ENCODE results near the gene PMIS2. TPM values are rescaled to one million over a fixed set of nuclear protein-coding genes. Genes with fewer than 3 reads are reported as not detected.

PMIS2 gene
- total RNA-seq, 1 donor from 2014 or later = not detected

GRCh38 chr19:35633727-35634440, 47.9 kb downstream of the PMIS2 start:
- no peak for DNase-seq (ENCODE audit: low spot score, unreplicated experiment)
- peaks cover 17% of the 10 kb centered on the region for H3K36me3 Mint-ChIP-seq (ENCODE audit: insufficient read depth)
- no peaks in the 10 kb centered on the region for H3K9me3 Mint-ChIP-seq (ENCODE audit: low read depth)
- peaks cover 3% of the 10 kb centered on the region for H3K4me1 Mint-ChIP-seq (ENCODE audit: low read depth)
- H3K27ac Mint-ChIP-seq = no peak overlapping the region
- no peak for TF ChIP-seq CTCF (IDR thresholded peaks at IDR 0.05; ENCODE audit: unreplicated experiment)
- no peaks in the 10 kb centered on the region for H3K27me3 Mint-ChIP-seq
- no peak overlapping the region for H3K4me3 Mint-ChIP-seq (ENCODE audit: low read depth)

DNA sequence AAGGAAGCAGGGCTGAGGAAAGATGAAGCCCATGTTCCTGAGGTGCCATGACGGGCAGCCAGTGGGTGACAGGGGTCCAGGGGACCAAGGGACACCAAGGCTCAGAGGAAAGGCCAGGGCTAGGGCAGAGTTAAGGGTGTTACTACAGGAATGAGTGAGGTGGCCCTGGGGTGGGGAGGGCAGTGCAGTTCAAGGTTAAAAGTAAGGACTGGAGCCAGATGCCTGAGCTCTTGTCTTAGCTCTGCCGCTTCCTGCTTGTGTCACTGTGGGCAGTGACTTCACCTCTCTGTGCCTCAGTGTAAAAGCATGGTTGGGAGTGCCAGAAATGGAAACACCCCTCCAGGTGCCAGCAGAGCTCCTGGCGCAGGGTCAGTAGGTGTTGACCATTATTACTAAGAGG, 50.7 kb downstream of the PMIS2 start:
- H3K4me3 Mint-ChIP-seq (ENCODE audit: low read depth) = no peak overlapping the region
- no peaks in the 10 kb centered on the region for H3K4me1 Mint-ChIP-seq (ENCODE audit: low read depth)
- no peaks in the 10 kb centered on the region for H3K9me3 Mint-ChIP-seq (ENCODE audit: low read depth)
- peaks cover 16% of the 10 kb centered on the region for H3K36me3 Mint-ChIP-seq (ENCODE audit: insufficient read depth)
- DNase-seq (ENCODE audit: low spot score, unreplicated experiment) = no peak
- H3K27me3 Mint-ChIP-seq = no peaks in the 10 kb centered on the region
- no peak for TF ChIP-seq CTCF (IDR thresholded peaks at IDR 0.05; ENCODE audit: unreplicated experiment)
- H3K27ac Mint-ChIP-seq = no peak overlapping the region

Other genes starting within 250 kb of the PMIS2 start
- gene FFAR1, start 238.3 kb upstream of the PMIS2 start, total RNA-seq = 0.33 and 0.74 TPM in 2 replicates
- gene FFAR3, start 227.7 kb upstream of the PMIS2 start, total RNA-seq = not detected in 2 replicates
- 0.16 TPM in 1 of 2 replicates, not detected in the other for gene GPR42, start 215.1 kb upstream of the PMIS2 start, total RNA-seq
- 1.2 and 1.9 TPM in 2 replicates for gene FFAR2, start 137.9 kb upstream of the PMIS2 start, total RNA-seq
- gene KRTDAP, start 95.7 kb upstream of the PMIS2 start, total RNA-seq = 1.6 and 4.8 TPM in 2 replicates
- gene DMKN, start 72.5 kb upstream of the PMIS2 start, total RNA-seq = 201 and 213 TPM in 2 replicates
- 0.16 and 0.24 TPM in 2 replicates for gene SBSN, start 57.9 kb upstream of the PMIS2 start, total RNA-seq
- not detected in 2 replicates for gene GAPDHS, start 52.7 kb upstream of the PMIS2 start, total RNA-seq
- 94.2 and 95.2 TPM in 2 replicates for gene TMEM147, start 40.5 kb upstream of the PMIS2 start, total RNA-seq
- gene ATP4A, start 22.5 kb upstream of the PMIS2 start, total RNA-seq = 0.18 TPM in 1 of 2 replicates, not detected in the other
- 32.9 and 34.1 TPM in 2 replicates for gene HAUS5, start 26.6 kb downstream of the PMIS2 start, total RNA-seq
- 69.2 and 76.0 TPM in 2 replicates for gene RBM42, start 42.9 kb downstream of the PMIS2 start, total RNA-seq
- 1.0 and 1.3 TPM in 2 replicates for gene ETV2, start 55.6 kb downstream of the PMIS2 start, total RNA-seq
- 307 and 315 TPM in 2 replicates for gene COX6B1, start 62.1 kb downstream of the PMIS2 start, total RNA-seq
- not detected in 2 replicates for gene UPK1A, start 80.3 kb downstream of the PMIS2 start, total RNA-seq
- not detected in 2 replicates for gene ZBTB32, start 118.4 kb downstream of the PMIS2 start, total RNA-seq
- 65.0 and 70.2 TPM in 2 replicates for gene KMT2B, start 131.8 kb downstream of the PMIS2 start, total RNA-seq
- gene IGFLR1, start 156.3 kb downstream of the PMIS2 start, total RNA-seq = 5.1 TPM in 2 replicates
- gene U2AF1L4, start 159.2 kb downstream of the PMIS2 start, total RNA-seq = 35.5 and 37.4 TPM in 2 replicates
- 81.4 and 83.8 TPM in 2 replicates for gene PSENEN, start 159.5 kb downstream of the PMIS2 start, total RNA-seq
- 12.7 and 13.1 TPM in 2 replicates for gene LIN37, start 162.4 kb downstream of the PMIS2 start, total RNA-seq
- gene HSPB6, start 170.9 kb downstream of the PMIS2 start, total RNA-seq = 0.33 TPM in 1 of 2 replicates, not detected in the other
- 58.6 and 62.3 TPM in 2 replicates for gene PROSER3, start 172.0 kb downstream of the PMIS2 start, total RNA-seq
- gene ARHGAP33, start 189.4 kb downstream of the PMIS2 start, total RNA-seq = 46.3 and 54.3 TPM in 2 replicates
- 5.3 TPM in 2 replicates for gene PRODH2, start 226.7 kb downstream of the PMIS2 start, total RNA-seq

Measured in progenitor cell of endocrine pancreas (in vitro differentiated cells).